ENCODE data around the gene RWDD3.

The RWDD3 gene

DNA sequence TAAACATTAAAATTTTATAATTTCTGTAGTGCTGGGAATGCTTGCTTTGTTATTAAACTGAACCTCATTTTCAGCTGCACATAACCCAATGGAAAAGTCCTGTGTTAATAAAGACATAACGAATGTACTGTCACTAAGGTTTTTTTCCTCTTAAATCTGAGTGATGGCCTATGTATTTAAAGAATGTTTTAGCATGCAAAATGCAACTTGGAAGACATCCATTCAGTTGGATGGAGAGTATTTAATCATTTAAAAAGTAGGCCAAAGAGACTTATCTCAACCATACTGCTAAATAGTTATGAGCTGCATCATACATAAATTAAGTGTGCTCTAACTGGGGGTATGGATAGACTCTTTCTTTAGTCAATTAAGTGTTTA, 48.5 kb downstream of the RWDD3 start:
- DNase-seq (ENCODE audit: low read depth, low spot score): no peak

DNA sequence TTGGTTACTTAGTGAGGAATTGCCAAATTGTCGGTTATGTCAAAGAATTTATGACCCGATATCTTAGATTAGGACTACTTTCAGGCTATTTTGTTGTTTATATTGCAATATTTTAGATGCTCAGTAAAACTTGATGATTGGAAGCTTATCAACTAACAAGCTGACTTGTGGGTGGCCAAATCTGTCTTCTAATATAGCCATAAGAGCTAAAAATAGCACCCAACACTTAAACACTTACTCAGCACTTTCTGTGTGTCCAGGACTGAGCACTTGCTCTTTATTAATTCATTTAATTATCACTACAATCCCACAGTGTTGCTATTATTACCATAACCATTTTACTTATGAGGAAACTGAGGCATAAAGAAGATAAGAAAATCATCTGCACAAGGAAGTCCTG, 50.4 kb downstream of the RWDD3 start:
- no peak for DNase-seq (ENCODE audit: low read depth, low spot score)

DNA sequence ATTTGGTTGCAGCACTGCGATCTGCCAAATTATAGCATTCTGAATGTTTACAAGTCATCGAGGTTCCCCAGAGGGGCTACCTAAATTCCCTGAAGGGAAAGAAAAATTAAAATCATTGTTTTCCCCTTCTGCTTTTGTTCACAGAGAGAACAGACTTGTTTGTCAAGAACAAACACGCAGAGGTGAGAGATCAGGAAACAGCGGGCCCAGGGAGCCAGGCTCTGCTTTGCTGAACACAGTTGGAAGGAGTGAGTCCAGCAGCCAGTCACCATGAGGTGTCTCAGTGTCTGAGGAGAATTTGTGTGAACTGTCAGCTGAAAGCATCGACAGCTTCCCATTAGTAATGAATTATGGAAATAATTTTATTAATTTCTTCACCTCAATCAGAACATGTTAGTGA, 52.5 kb downstream of the RWDD3 start:
- DNase-seq (ENCODE audit: low read depth, low spot score): no peak

DNA sequence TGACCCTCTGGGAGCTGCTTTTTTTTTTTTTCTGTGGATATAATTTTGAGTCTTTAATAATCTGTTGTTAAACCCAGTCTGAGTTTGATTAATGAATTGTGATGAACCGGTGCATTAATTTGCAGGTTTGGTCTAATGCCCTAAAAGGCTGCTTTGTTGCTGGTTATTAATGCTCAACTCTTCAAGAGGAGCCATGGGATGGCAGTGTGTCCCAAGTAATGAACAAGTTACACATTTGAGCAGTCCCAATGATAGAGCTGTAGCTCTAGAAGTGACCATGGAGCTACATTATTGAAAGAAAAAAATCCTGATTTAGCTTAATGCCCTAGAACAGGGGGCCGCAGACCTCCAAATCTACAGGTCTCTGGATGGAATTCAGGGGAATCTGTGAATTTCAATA, 53.1 kb downstream of the RWDD3 start:
- DNase-seq (ENCODE audit: low read depth, low spot score): no peak

DNA sequence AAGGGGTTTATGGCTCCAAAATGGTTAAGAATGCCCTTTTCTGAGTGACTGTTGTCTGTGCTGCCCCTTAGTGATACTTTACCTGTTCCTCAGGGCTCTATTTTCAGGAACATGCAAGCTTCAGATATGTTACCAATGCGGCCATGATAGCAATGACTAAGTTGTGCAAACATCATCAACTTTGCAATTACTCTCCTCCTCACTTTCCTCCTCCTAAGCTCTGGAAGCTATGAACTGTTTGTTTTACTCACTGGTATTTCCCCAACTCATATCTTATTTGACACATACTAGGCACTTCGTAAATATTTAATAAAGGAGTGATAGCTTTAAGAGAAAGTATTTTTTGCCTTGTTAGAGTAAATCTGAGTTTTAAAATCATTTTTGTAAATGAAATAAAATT, 53.8 kb downstream of the RWDD3 start:
- no peak for DNase-seq (ENCODE audit: low read depth, low spot score)

Data from iPS DF 19.7 (cell line).